Small intestine (tissue), 7 donors: ENCODE measurements around the gene ABCF3. TPM values are rescaled to one million over a fixed set of nuclear protein-coding genes. Genes with fewer than 3 reads are reported as not detected.

ENCODE experiments used
- DNase-seq, 2 donors: peaks; one replicate each; pipeline versions ENCODE4 v3.0.0 to v3.0.0-alpha.2; 2013
- FAIRE-seq: peaks from 2 replicates; lab custom pipeline; 2012; peaks lifted over from hg19 to GRCh38; lab: Jason Lieb, UNC
- H3K27ac ChIP-seq, 3 donors: one replicate each; pipeline ENCODE4 v1.5.1; 2013; ENCODE audit warnings: low read length in 2 of 3, mild to moderate bottlenecking in 2 of 3, control low read depth in 1 of 3, inconsistent platforms in 1 of 3, low read depth in 1 of 3, moderate library complexity in 1 of 3
- H3K27me3 ChIP-seq, 3 donors: one replicate each; pipeline ENCODE4 v1.6.1; 2013; ENCODE audit warnings: low read length in 3 of 3, inconsistent platforms in 1 of 3; ENCODE audit not compliant: control insufficient read depth in 3 of 3, insufficient read depth in 3 of 3
- H3K36me3 ChIP-seq, 3 donors: one replicate each; pipeline ENCODE4 v1.6.1; 2013; ENCODE audit warnings: low read length in 3 of 3, inconsistent platforms in 1 of 3, low read depth in 1 of 3, mild to moderate bottlenecking in 1 of 3, moderate library complexity in 1 of 3; ENCODE audit not compliant: control insufficient read depth in 3 of 3, insufficient read depth in 2 of 3
- H3K4me1 ChIP-seq, 3 donors: one replicate each; pipeline ENCODE4 v1.6.1; 2013; ENCODE audit warnings: low read length in 2 of 3, inconsistent platforms in 1 of 3, low read depth in 1 of 3, mild to moderate bottlenecking in 1 of 3, moderate library complexity in 1 of 3; ENCODE audit not compliant: control insufficient read depth in 3 of 3, insufficient read depth in 2 of 3
- H3K4me3 ChIP-seq, 3 donors: one replicate each; pipeline ENCODE4 v1.5.1; 2013; ENCODE audit warnings: low read length in 3 of 3, control low read depth in 1 of 3, inconsistent platforms in 1 of 3, low read depth in 1 of 3, mild to moderate bottlenecking in 1 of 3, moderate library complexity in 1 of 3
- H3K9me3 ChIP-seq, 2 donors: one replicate each; pipeline ENCODE4 v1.6.1; 2013; ENCODE audit warnings: low read depth in 1 of 2, low read length in 1 of 2; ENCODE audit not compliant: control insufficient read depth in 2 of 2, insufficient read depth in 1 of 2
- WGBS, 3 donors: extraction: QIAGEN DNeasy Blood & Tissue Kit; methylation state at CpG; one replicate each; pipeline ENCODE4 v1.1.7; 2013; 5-methylcytosine and 5-hydroxymethylcytosine counted together
- polyA plus RNA-seq, 4 donors: library from polyadenylated mRNA; stranded (reverse) in 3 of 4; unstranded in 1 of 4; fragments of 200-250 nt in 3 of 4; fragments of 120-200 nt in 1 of 4; gene quantifications; one replicate each; pipeline versions ENCODE4 v1.2.1 to v1.2.3, GENCODE V29; 2013
- donor health status: healthy with polysubstance abuse.
- donor health status: control.
- donor health status: control.
- donor health status: Bipolar disorder and iron deficiency.
- donor health status: healthy.

Gene ABCF3
- polyA plus RNA-seq, 4 donors = 43.7 to 93.5 (median 65.4) TPM

- Histone ChIP-seq H3K9me3 (no peaks in the 10 kb centered on the region), H3K36me3 (peaks cover 24 to 74% (median 28%) of the 10 kb centered on the region in 3 donors), H3K4me1 (peaks cover 0 to 19% (median 5%) of the 10 kb centered on the region in 3 donors), H3K4me3 (no peak overlapping the region), H3K27me3 (no peaks in the 10 kb centered on the region), H3K27ac (peak overlapping the region in 1 of 3 donors; percentile 85)
- no peak for FAIRE-seq
- WGBS, 3 donors = 95 to 96% (median 95%) methylated on average over 18 of the region's 18 CpGs
- no peak for DNase-seq
Observed at GRCh38 chr3:184184546-184185230, 1.3 kb upstream of the ABCF3 start.

- Histone ChIP-seq H3K4me3 (peak overlapping the region; percentile 79 to 96 (median 87)), H3K27me3 (no peaks in the 10 kb centered on the region), H3K4me1 (peaks cover 0 to 19% (median 5%) of the 10 kb centered on the region in 3 donors), H3K9me3 (no peaks in the 10 kb centered on the region), H3K36me3 (peaks cover 23 to 69% (median 29%) of the 10 kb centered on the region in 3 donors), H3K27ac (peak overlapping the region; percentile 37 to 91 (median 85))
- peak; percentile 100 for DNase-seq
- WGBS, 3 donors = 2 to 4% (median 3%) methylated on average over 52 to 55 of the region's 55 CpGs
- FAIRE-seq = no peak
Observed at GRCh38 chr3:184185461-184186183, 377 bp upstream of the ABCF3 start.

- Histone ChIP-seq H3K4me3 (peak overlapping the region in 2 of 3 donors; percentile 79 to 96), H3K27me3 (no peaks in the 10 kb centered on the region), H3K9me3 (no peaks in the 10 kb centered on the region), H3K4me1 (peaks cover 0 to 19% (median 5%) of the 10 kb centered on the region in 3 donors), H3K27ac (peak overlapping the region in 2 of 3 donors; percentile 85 to 91), H3K36me3 (peaks cover 10 to 67% (median 24%) of the 10 kb centered on the region in 3 donors)
- 4 to 10% (median 6%) methylated on average over 3 of the region's 3 CpGs for WGBS, 3 donors
- no peak for DNase-seq
- FAIRE-seq = no peak
Observed at GRCh38 chr3:184186902-184187207, 856 bp downstream of the ABCF3 start.

GRCh38 chr3:184188080-184188479, 2.1 kb downstream of the ABCF3 start:
- no peak for FAIRE-seq
- peaks cover 6 to 67% (median 30%) of the 10 kb centered on the region in 3 donors for H3K36me3 ChIP-seq
- no peak for DNase-seq
- H3K4me1 ChIP-seq = peaks cover 0 to 19% (median 5%) of the 10 kb centered on the region in 3 donors
- H3K9me3 ChIP-seq = no peaks in the 10 kb centered on the region
- no peak overlapping the region for H3K4me3 ChIP-seq
- H3K27me3 ChIP-seq = no peaks in the 10 kb centered on the region
- WGBS, 3 donors = 90 to 91% (median 91%) methylated on average over 17 of the region's 17 CpGs
- H3K27ac ChIP-seq = no peak overlapping the region

- Histone ChIP-seq H3K4me1 (peaks cover 0 to 19% (median 5%) of the 10 kb centered on the region in 3 donors), H3K36me3 (peaks cover 6 to 66% (median 31%) of the 10 kb centered on the region in 3 donors), H3K27me3 (no peaks in the 10 kb centered on the region), H3K4me3 (no peak overlapping the region), H3K27ac (no peak overlapping the region), H3K9me3 (no peaks in the 10 kb centered on the region)
- no peak for FAIRE-seq
- 94 to 98% (median 95%) methylated on average over 13 of the region's 13 CpGs for WGBS, 3 donors
- no peak for DNase-seq
Observed at GRCh38 chr3:184189421-184189820, 3.4 kb downstream of the ABCF3 start.

- FAIRE-seq (no peak), DNase-seq (no peak)
- 94 to 96% (median 94%) methylated on average over 10 of the region's 10 CpGs for WGBS, 3 donors
- Histone ChIP-seq H3K27ac (no peak overlapping the region), H3K9me3 (no peaks in the 10 kb centered on the region), H3K4me1 (peaks cover 0 to 2% (median 0%) of the 10 kb centered on the region in 3 donors), H3K36me3 (peaks cover 6 to 74% (median 31%) of the 10 kb centered on the region in 3 donors), H3K4me3 (no peak overlapping the region), H3K27me3 (no peaks in the 10 kb centered on the region)
Observed at GRCh38 chr3:184192889-184193288, 6.9 kb downstream of the ABCF3 start.

GRCh38 chr3:184193991-184194539, 8.1 kb downstream of the ABCF3 start:
- no peaks in the 10 kb centered on the region for H3K4me1 ChIP-seq
- WGBS, 3 donors = 88 to 90% (median 90%) methylated on average over 9 of the region's 9 CpGs

GRCh38 chr3:184196536-184196935, 10.5 kb downstream of the ABCF3 start:
- Histone ChIP-seq H3K36me3 (peaks cover 2 to 44% (median 18%) of the 10 kb centered on the region in 3 donors), H3K27me3 (no peaks in the 10 kb centered on the region), H3K4me1 (no peaks in the 10 kb centered on the region), H3K4me3 (no peak overlapping the region), H3K27ac (no peak overlapping the region), H3K9me3 (no peaks in the 10 kb centered on the region)
- no peak for DNase-seq
- 75 to 85% (median 82%) methylated on average over 6 of the region's 6 CpGs for WGBS, 3 donors
- FAIRE-seq = no peak

More at GRCh38 chr3:184193991-184194539, 8.1 kb downstream of the ABCF3 start:
- Histone ChIP-seq H3K36me3 (peaks cover 4 to 63% (median 31%) of the 10 kb centered on the region in 3 donors), H3K27ac (no peak overlapping the region), H3K4me3 (no peak overlapping the region), H3K9me3 (no peaks in the 10 kb centered on the region), H3K27me3 (no peaks in the 10 kb centered on the region)
- FAIRE-seq (no peak), DNase-seq (no peak)
